Mucosa of stomach (tissue), 1 donor: ENCODE results near the gene STAG2.
"Not testable (repeated sequence)": the region's sequence is repeated elsewhere in the genome, so short reads cannot be mapped to it uniquely, and the experiment has no call there.

Experiments
- H3K27me3 ChIP-seq: one replicate; pipeline ENCODE4 v1.7.0; 2013; ENCODE audit warnings: mild to moderate bottlenecking, low read length; ENCODE audit not compliant: control insufficient read depth, insufficient read depth
- H3K36me3 ChIP-seq: one replicate; pipeline ENCODE4 v1.7.0; 2013; ENCODE audit warnings: low read length; ENCODE audit not compliant: control insufficient read depth, insufficient read depth
- H3K4me1 ChIP-seq: one replicate; pipeline ENCODE4 v1.7.0; 2013; ENCODE audit warnings: mild to moderate bottlenecking, low read length; ENCODE audit not compliant: control insufficient read depth, insufficient read depth
- H3K4me3 ChIP-seq: one replicate; pipeline ENCODE4 v1.7.0; 2013; ENCODE audit warnings: low read length
- H3K9ac ChIP-seq: one replicate; pipeline ENCODE4 v1.7.0; 2013; ENCODE audit warnings: mild to moderate bottlenecking, low read length, moderate library complexity
- H3K9me3 ChIP-seq: one replicate; pipeline ENCODE4 v1.7.0; 2013; ENCODE audit warnings: mild to moderate bottlenecking, low read length, moderate library complexity; ENCODE audit not compliant: control insufficient read depth
- donor health status: Pancreatic carcinoma.

STAG2 gene

GRCh38 chrX:124127496-124127895, 166.0 kb downstream of the STAG2 start:
- H3K9me3 ChIP-seq: no peaks in the 10 kb centered on the region
- H3K27me3 ChIP-seq: no peaks in the 10 kb centered on the region
- H3K4me1 ChIP-seq: no peaks in the 10 kb centered on the region
- H3K36me3 ChIP-seq: no peaks in the 10 kb centered on the region
- no peak overlapping the region for H3K4me3 ChIP-seq
- H3K9ac ChIP-seq: no peak overlapping the region

GRCh38 chrX:124132437-124132836, 170.9 kb downstream of the STAG2 start:
- H3K4me3 ChIP-seq, H3K36me3 ChIP-seq, H3K27me3 ChIP-seq, H3K4me1 ChIP-seq, H3K9me3 ChIP-seq, H3K9ac ChIP-seq: not testable (repeated sequence)

- Histone ChIP-seq H3K9me3 (no peaks in the 10 kb centered on the region), H3K36me3 (no peaks in the 10 kb centered on the region), H3K9ac (no peak overlapping the region), H3K27me3 (no peaks in the 10 kb centered on the region), H3K4me1 (no peaks in the 10 kb centered on the region), H3K4me3 (no peak overlapping the region)
Measured at GRCh38 chrX:124145749-124146148, 184.2 kb downstream of the STAG2 start.

- Histone ChIP-seq H3K9ac (no peak overlapping the region), H3K4me1 (no peaks in the 10 kb centered on the region), H3K9me3 (no peaks in the 10 kb centered on the region), H3K27me3 (no peaks in the 10 kb centered on the region), H3K4me3 (no peak overlapping the region), H3K36me3 (no peaks in the 10 kb centered on the region)
Measured at GRCh38 chrX:124151195-124151594, 189.7 kb downstream of the STAG2 start.
